ENCODE measurements around the gene TMEM132C.

- no peak for TF ChIP-seq POLR2A (IDR thresholded peaks at IDR 0.05)
- no peak for TF ChIP-seq CTCF (IDR thresholded peaks at IDR 0.05)
Measured at GRCh38 chr12:128734371-128734770, 467.4 kb downstream of the TMEM132C start.

Data from lower leg skin (tissue), 3 donors.